Suprapubic skin (tissue), 4 donors: Measurements from ENCODE around the gene LCE1D.

Experiments used
- CTCF ChIP-seq, 2 donors: fragments of 200-600 bp in 1 of 2; fragments of 450-650 bp in 1 of 2; sonication (generic) in 1 of 2; IDR thresholded peaks; one replicate each; pipeline ENCODE4 v1.5.1; 2016 to 2019; ENCODE audit warnings: antibody characterized with exemption in 2 of 2, mild to moderate bottlenecking in 1 of 2, moderate library complexity in 1 of 2
- EP300 ChIP-seq: sonication (generic); formaldehyde crosslinking; IDR thresholded peaks from one replicate; pipeline ENCODE4 v1.6.1; 2017; ENCODE audit warnings: antibody characterized with exemption
- POLR2A ChIP-seq, 2 donors: fragments of 450-650 bp; IDR thresholded peaks; one replicate each; pipeline ENCODE4 v1.6.1; 2017; ENCODE audit warnings: antibody characterized with exemption in 2 of 2, mild to moderate bottlenecking in 2 of 2, moderate library complexity in 2 of 2
- POLR2AphosphoS5 ChIP-seq, 3 donors: sonication (generic); formaldehyde crosslinking; IDR thresholded peaks; one replicate each; pipeline ENCODE4 v1.6.1; 2017; ENCODE audit warnings: antibody characterized with exemption in 3 of 3

- TF ChIP-seq CTCF (IDR thresholded peaks at IDR 0.05) (no peak), POLR2A (IDR thresholded peaks at IDR 0.05) (no peak), POLR2AphosphoS5 (IDR thresholded peaks at IDR 0.05) (no peak), EP300 (no peak)
These were observed 27.5 kb upstream of the LCE1D start for GRCh38 chr1:152768847-152769533.
